HAP-1 (cell line): ENCODE results near the gene GRPEL1.
"Not testable (repeated sequence)": the region's sequence is repeated elsewhere in the genome, so short reads cannot be mapped to it uniquely, and the experiment has no call there.

Experiments used
- DNase-seq, 2 experiments: peaks; one replicate each; pipeline ENCODE4 v3.0.0-alpha.2; 2016 to 2020; ENCODE audit warnings: low spot score in 2 of 2
- H3K27me3 ChIP-seq: fragments of 250-450 bp; sonication (Bioruptor Pico); 2 replicates; pipeline ENCODE4 v1.5.1; 2020; ENCODE audit warnings: low read depth, mild to moderate bottlenecking, moderate library complexity
- H3K36me3 ChIP-seq: fragments of 250-450 bp; sonication (Bioruptor Pico); replicated peaks from 2 replicates; pipeline ENCODE4 v1.5.1; 2020; ENCODE audit warnings: mild to moderate bottlenecking
- H3K4me1 ChIP-seq: fragments of 250-450 bp; sonication (Bioruptor Pico); 2 replicates; pipeline ENCODE4 v1.5.1; 2020; ENCODE audit warnings: mild to moderate bottlenecking
- H3K4me3 ChIP-seq: fragments of 250-450 bp; sonication (Bioruptor Pico); 2 replicates; pipeline ENCODE4 v1.5.1; 2020; ENCODE audit warnings: mild to moderate bottlenecking, moderate library complexity
- H3K9me3 ChIP-seq: fragments of 250-450 bp; sonication (Bioruptor Pico); 2 replicates; pipeline ENCODE4 v1.5.1; 2020; ENCODE audit warnings: mild to moderate bottlenecking, moderate library complexity
- in situ Hi-C: fragments of 300-500 bp; cut with MboI; formaldehyde crosslinking; loops from 3 replicates; pipeline ENCODE4 v1.14.3; 2020; ENCODE audit warnings: low sequenced_read_pairs, inconsistent platforms, mixed read lengths

The GRPEL1 gene

DNA sequence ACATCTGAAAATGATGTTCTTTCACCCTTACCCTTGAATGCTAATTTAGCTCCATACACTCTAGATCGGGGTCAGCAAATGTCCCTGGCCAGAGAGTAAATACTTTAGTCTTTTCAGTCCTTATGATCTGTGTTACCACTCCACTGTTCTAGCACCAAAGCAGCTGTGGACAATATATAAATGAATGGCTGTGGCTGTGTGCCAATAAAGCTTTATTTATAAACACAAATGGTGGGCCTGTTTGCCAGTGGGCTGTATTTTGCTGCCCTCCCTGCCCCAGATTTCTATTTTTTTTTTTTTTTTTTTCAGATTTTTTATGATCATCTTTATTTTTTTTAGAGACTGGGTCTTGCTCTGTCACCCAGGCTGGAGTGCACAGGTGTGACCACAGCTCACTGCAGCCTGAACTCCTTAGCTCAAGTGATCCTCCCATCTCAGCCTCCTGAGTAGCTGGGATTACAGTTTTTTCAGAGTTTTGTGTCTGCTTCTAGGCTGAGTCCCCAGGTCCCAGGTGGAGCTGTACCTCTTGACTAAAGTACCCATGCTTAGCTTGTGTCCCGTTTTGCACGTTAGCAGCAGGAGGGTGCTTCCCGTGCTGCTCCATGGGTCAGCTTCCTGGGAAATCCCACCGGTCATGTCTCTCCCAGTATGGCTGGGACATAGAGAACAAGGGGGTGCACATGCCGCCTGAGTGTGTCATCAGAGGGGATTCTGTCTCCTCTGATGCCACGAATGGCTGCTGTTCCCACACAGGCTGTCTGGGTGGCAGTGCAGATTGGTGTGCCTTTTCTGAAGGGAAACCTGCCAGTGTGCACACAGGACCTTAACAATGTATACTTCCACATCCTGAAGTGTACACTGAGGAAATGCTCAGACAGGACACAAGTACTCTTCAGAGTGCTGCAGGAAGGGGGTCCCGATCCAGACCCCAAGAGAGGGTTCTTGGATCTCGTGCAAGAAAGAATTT is 16.0 kb upstream of the GRPEL1 start:
- no peaks in the 10 kb centered on the region for H3K9me3 ChIP-seq
- H3K4me3 ChIP-seq: peak overlapping the region; percentile 19
- no peak for DNase-seq
- in situ Hi-C loops: loop anchor here (25.0 kb wide), 1 partner anchor 822 kb away; the partner anchor contains the start of gene WFS1
- no peaks in the 10 kb centered on the region for H3K36me3 ChIP-seq
- peaks cover 31% of the 10 kb centered on the region for H3K4me1 ChIP-seq
- H3K27me3 ChIP-seq: no peaks in the 10 kb centered on the region

DNA sequence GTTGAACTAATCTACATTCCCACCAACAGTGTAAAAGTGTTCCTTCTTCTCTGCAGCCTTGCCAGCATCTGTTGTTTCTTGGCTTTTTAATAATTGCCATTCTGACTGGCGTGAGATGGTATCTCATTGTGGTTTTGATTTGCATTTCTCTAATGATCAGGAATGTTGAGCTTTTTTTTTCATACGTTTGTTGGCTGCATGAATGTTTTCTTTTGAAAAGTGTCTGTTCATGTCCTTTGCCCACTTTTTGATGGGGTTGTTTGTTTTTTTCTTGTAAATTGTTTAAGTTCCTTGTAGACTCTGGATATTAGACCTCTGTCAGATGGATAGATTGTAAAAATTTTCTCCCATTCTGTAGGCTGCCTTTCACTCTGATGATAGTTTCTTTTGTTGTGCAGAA is 12.0 kb upstream of the GRPEL1 start:
- not testable (repeated sequence) for H3K9me3 ChIP-seq, H3K36me3 ChIP-seq, H3K27me3 ChIP-seq, H3K4me3 ChIP-seq, DNase-seq
- peaks cover 13% of the 10 kb centered on the region for H3K4me1 ChIP-seq
- in situ Hi-C loops: loop anchor here (25.0 kb wide), 1 partner anchor 818 kb away; the partner anchor contains the start of gene WFS1

DNA sequence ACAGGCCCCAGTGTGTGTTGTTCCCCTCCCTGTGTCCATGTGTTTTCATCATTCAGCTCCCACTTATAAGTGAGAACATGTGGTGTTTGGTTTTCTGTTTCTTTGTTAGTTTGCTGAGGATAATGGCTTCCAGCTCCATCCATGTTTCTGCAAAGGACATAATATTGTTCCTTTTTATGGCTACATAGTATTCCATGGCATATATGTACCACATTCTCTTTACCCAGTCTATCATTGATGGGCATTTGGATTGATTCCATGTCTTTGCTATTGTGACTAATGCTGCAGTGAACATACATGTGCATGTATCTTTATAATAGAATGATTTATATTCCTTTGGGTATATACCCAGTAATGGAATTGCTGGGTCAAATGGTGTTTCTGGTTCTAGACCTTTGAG is 11.6 kb upstream of the GRPEL1 start:
- in situ Hi-C loops: loop anchor here (25.0 kb wide), 1 partner anchor 817 kb away; the partner anchor contains the start of gene WFS1
- not testable (repeated sequence) for H3K9me3 ChIP-seq, H3K27me3 ChIP-seq, DNase-seq, H3K36me3 ChIP-seq, H3K4me3 ChIP-seq, H3K4me1 ChIP-seq

DNA sequence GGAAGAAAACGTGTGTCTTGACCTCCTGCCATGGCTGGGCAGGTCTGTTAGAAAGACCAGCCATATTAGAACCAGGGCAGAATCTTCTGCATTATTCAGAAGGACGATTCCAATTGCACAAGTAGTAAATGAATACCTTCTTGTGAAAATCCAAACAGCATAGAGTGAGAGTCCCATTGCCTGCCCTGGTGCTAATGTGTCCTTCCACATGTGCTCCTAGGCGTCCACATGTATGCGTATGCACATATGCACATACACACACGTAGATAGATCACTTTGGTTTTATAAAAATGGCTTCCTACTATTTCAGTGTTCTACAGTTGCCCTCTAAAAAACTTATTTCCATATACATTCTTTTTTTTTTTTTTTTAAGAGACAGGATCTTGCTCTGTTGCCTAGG is 10.2 kb upstream of the GRPEL1 start:
- Histone ChIP-seq H3K36me3 (no peaks in the 10 kb centered on the region), H3K4me3 (no peak overlapping the region), H3K9me3 (no peaks in the 10 kb centered on the region), H3K4me1 (peaks cover 2% of the 10 kb centered on the region; the same call in 1 of the 2 replicates), H3K27me3 (no peaks in the 10 kb centered on the region)
- DNase-seq: no peak
- in situ Hi-C loops: loop anchor here (25.0 kb wide), 1 partner anchor 816 kb away; the partner anchor contains the start of gene WFS1

DNA sequence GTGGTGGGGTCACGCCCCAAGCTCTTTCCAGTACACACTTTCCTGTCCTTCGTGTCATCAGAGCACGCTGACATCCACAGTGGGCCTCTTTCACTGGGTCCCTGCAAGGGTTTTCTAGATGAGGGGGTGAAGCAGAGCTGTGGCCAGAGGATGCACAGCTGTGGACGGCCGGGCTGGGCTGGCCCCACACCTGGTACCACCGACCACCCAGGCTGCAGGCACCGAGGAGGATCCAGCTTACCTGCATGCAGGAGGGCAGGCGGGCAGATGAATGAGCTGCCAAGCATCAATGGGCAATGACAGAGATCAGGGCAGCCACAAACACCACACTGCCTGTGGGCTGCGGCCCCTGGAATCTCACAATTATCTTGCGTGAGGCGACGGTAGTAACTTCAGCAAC is 9.5 kb upstream of the GRPEL1 start:
- in situ Hi-C loops: loop anchor here (25.0 kb wide), 1 partner anchor 815 kb away; the partner anchor contains the start of gene WFS1

DNA sequence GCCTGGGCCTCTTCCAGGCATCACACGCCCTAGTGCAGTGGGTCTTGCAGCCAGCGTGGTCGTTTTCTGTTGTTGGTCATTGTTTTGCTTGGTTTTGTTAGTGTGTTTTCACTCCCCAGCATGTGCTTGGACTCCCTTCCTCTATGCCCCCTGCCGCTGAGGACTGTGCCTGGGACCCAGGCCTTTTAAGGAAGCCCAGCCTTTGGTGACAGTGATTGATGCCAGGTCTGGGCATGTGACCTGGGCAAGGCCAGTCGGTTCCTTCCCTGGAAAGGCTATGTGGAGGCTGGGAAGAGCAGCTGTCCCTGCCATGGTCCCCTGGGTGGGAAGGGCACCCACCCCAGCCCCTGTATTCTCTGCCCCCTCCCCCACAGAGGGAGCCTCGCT is 8.8 kb upstream of the GRPEL1 start:
- peaks cover under 1% of the 10 kb centered on the region; the same call in 1 of the 2 replicates for H3K4me1 ChIP-seq
- no peak for DNase-seq
- H3K36me3 ChIP-seq: no peaks in the 10 kb centered on the region
- H3K9me3 ChIP-seq: no peaks in the 10 kb centered on the region
- in situ Hi-C loops: loop anchor here (25.0 kb wide), 1 partner anchor 814 kb away; the partner anchor contains the start of gene WFS1
- H3K27me3 ChIP-seq: no peaks in the 10 kb centered on the region
- H3K4me3 ChIP-seq: no peak overlapping the region

More for the DNA sequence above, 9.5 kb upstream of the GRPEL1 start:
- Histone ChIP-seq H3K4me1 (peaks cover 2% of the 10 kb centered on the region; the same call in 1 of the 2 replicates), H3K9me3 (no peaks in the 10 kb centered on the region), H3K27me3 (no peaks in the 10 kb centered on the region), H3K4me3 (no peak overlapping the region), H3K36me3 (no peaks in the 10 kb centered on the region)
- DNase-seq: no peak

DNA sequence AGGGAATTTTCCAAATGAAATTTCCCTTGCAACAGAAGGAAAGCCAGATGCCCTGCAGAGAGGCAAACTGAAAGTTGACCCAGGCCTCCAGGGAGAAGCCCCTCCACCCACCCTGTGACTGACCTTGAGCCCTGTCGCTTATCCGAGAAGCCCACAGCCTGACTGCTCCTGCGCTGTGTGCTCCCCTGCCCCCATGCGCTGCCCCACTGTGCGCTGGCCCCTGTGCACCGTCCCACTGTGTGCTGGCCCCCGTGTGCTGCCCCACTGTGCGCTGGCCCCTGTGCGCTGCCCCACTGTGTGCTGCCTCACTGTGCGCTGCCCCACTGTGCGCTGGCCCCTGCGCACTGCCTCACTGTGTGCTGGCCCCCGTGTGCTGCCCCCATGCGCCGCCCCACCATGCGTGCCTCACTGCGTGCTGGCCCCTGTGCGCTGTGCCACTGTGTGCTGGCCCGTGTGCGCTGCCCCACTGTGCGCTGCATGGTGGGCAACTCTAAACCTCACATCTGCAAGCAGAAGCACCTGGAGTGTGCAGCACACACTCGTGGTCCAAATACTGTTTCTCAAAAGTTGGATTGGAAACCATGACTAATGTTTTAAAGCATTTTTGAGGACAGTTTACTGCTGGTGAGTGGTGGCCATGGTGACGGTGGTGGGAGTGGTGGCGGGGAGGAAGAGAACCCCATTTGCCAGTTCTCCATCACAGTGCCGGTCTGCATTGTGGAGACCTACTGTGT is 8.3 kb upstream of the GRPEL1 start:
- Histone ChIP-seq H3K27me3 (no peaks in the 10 kb centered on the region), H3K4me3 (no peak overlapping the region), H3K36me3 (no peaks in the 10 kb centered on the region), H3K9me3 (no peaks in the 10 kb centered on the region), H3K4me1 (no peaks in the 10 kb centered on the region)
- no peak for DNase-seq
- in situ Hi-C loops: loop anchor here (25.0 kb wide), 1 partner anchor 814 kb away; the partner anchor contains the start of gene WFS1

DNA sequence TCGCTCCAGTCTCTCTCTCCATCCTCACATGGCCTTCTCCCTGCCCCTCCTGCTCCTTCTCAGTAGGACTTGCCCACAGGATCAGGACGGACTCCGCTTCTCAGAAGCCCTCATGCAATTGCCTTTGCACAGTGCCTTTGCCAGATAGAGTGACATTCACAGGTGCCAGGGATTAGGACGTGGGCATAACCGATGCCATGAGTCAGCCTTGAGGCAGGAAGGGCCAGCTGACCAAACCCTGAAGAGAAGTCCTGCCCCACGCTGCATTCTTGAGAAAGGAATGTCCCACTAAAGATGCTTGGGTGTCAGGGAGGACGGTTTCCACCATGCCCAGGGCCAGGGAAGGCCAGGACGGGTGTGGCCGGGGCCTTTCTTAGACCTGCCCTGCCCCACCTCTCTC is 6.6 kb upstream of the GRPEL1 start:
- H3K36me3 ChIP-seq: no peaks in the 10 kb centered on the region
- peaks cover 5% of the 10 kb centered on the region for H3K4me1 ChIP-seq
- no peaks in the 10 kb centered on the region for H3K27me3 ChIP-seq
- no peaks in the 10 kb centered on the region for H3K9me3 ChIP-seq
- H3K4me3 ChIP-seq: no peak overlapping the region
- no peak for DNase-seq
- in situ Hi-C loops: loop anchor here (5.0 kb wide), 1 partner anchor 352 kb away; no protein-coding TSS in a partner anchor

DNA sequence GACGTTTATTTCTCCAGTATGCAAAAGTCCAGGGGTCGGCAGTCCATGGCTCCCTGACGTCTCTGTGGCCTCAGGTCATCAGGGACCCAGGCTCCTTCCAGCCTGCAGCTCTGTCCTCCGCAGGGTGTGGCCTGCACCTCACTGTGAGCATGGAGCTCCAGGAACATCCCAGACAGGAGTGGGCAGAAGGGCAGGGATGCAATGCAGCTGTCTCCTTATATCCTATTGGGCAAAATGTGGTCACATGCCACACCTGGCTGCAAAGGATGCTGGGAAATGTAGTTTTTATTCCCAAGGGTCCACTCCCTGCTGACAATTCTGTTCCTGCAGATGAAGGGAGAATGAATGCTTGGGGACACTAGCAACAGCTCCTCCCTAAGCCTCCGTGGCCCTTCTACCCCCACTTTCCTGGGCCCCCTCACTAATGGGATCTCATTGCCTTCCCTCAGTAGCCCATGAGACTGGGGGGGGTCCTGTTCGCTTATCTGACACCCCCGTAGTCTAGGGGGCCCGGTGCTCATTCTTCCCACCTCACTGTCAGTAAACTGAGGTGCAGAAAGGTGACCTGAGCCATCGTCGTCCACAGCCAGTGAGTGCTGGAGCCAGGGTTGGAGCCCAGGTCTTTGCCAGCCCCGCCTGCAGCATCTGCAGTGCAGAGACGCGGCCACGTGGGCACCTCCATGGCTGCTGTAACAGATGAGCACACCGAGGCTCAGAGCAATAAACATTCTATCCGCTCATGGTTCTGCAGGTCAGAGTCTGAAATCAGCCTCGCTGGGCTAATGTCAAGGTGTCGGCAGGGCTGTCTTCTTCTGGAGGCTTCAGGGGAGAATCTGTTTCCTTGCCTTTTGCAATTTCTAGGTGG is 5.9 kb upstream of the GRPEL1 start:
- no peaks in the 10 kb centered on the region for H3K27me3 ChIP-seq
- no peak overlapping the region for H3K4me3 ChIP-seq
- H3K4me1 ChIP-seq: peaks cover 10% of the 10 kb centered on the region
- no peaks in the 10 kb centered on the region for H3K9me3 ChIP-seq
- peak; percentile 46 to 81 for DNase-seq
- H3K36me3 ChIP-seq: no peaks in the 10 kb centered on the region
- in situ Hi-C loops: loop anchor here (5.0 kb wide), 1 partner anchor 351 kb away; no protein-coding TSS in a partner anchor

DNA sequence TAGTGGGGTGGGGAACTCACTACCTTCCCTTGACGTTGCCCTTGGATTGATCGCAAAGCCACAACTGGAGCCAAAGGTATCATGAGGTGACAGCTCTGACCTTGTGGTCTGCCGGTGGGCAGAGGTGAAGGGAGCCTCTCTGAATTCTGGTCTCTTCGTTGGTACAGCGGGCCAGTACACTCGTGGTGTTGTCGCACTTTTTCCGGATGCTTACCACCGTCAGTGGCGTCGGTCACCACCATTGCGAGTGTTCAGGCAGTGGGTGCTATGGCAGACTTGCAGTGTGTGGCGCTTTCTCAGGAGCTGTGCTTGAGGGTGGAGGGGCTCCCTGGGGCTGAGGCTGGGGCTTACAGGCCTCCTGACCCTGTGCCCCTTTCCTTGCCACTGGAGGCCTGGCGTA is 5.2 kb upstream of the GRPEL1 start:
- no peaks in the 10 kb centered on the region for H3K36me3 ChIP-seq
- H3K4me3 ChIP-seq: no peak overlapping the region
- DNase-seq: no peak
- in situ Hi-C loops: loop anchor here (5.0 kb wide), 1 partner anchor 351 kb away; no protein-coding TSS in a partner anchor
- H3K9me3 ChIP-seq: no peaks in the 10 kb centered on the region
- no peaks in the 10 kb centered on the region for H3K27me3 ChIP-seq
- peaks cover 10% of the 10 kb centered on the region for H3K4me1 ChIP-seq

DNA sequence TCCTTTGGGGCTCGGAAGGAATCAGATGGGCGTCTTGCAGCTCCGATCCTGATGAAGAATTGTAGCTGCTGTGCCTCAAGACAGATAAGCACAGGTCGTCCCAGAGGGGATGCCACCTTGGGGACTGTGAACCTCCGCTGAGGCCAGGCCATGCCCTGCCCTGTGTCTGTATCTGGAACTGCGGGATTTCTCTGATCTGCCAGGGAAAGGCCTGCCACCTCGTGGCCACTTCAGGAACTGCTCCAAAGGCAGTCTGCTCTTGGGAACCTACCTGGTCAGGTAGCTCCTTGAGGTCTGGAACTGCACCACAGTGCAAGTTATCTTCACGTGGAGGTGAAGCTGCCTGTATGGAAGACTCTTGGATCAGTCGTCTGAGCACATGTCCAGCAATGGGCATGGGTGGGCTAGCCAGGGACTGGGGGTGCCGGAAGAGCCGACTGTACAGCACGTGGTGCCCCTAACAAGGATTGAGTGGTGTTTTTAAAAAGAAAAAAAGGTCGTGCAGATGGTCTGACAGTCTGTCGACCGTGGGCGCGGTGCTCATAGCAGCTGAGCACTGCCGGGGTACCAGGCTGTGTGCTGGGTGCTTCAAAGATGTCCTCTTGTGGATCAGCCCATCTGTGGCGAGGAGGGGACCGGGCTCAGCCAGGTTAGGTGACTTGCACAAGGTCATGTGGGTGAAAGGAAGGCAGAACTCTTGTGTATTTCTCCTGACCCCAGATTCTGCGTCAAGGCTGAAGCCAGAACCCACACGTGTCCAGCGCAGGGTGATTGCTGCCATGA is 3.1 kb upstream of the GRPEL1 start:
- Histone ChIP-seq H3K9me3 (no peaks in the 10 kb centered on the region), H3K27me3 (no peaks in the 10 kb centered on the region)

DNA sequence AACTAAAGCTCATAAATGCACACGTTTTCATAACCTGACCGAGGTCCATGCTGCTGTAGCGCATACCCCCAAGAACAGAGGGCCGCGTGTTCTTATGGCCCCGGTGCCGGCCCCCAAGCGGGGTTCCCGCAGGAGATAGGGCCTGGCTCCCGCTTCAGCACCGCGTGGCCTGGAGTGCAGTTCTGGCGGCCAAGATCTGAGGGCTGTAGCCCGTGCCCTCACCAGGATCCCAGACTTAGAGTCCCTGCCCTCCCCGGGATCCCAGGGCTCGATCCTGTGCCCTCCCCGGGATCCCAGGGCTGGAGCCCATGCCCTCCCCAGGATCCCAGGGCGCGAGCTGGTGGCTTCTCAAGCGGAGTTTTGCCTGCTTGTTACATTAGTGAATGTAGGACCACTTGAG is 1.0 kb upstream of the GRPEL1 start:
- in situ Hi-C loops: no loop called here
- H3K4me3 ChIP-seq: peak overlapping the region; percentile 89

More for the DNA sequence above, 3.1 kb upstream of the GRPEL1 start:
- peaks cover 8% of the 10 kb centered on the region; the same call in 1 of the 2 replicates for H3K36me3 ChIP-seq
- in situ Hi-C loops: loop anchor here (5.0 kb wide), 1 partner anchor 349 kb away; no protein-coding TSS in a partner anchor
- no peak overlapping the region for H3K4me3 ChIP-seq
- peaks cover 19% of the 10 kb centered on the region for H3K4me1 ChIP-seq
- DNase-seq: peak; percentile 72 to 88

More for the DNA sequence above, 1.0 kb upstream of the GRPEL1 start:
- peak in 1 of 2 experiments; percentile 39 for DNase-seq
- Histone ChIP-seq H3K36me3 (peaks cover 21% of the 10 kb centered on the region), H3K4me1 (peaks cover 19% of the 10 kb centered on the region), H3K27me3 (no peaks in the 10 kb centered on the region), H3K9me3 (no peaks in the 10 kb centered on the region)
